Activated CD4-positive, alpha-beta T cell treated with anti-CD3 and anti-CD28 coated beads for 36 hours (primary cell): ENCODE data around the gene RPS8. TPM values are rescaled to one million over a fixed set of nuclear protein-coding genes. Genes with fewer than 3 reads are reported as not detected.
"Not testable (repeated sequence)": the region's sequence is repeated elsewhere in the genome, so short reads cannot be mapped to it uniquely, and the experiment has no call there.

Experiments used
- ATAC-seq: fragments of 200-7000 bp; cut with Tn5 transposase; one replicate; pipeline ENCODE4 v1.10.0; 2021; ENCODE audit warnings: mild to moderate bottlenecking, moderate library complexity
- CTCF ChIA-PET: fragments of 350-600 bp; sonication (Branson Sonifier 250); formaldehyde crosslinking; loops from one replicate; lab custom pipeline; 2021; ENCODE audit warnings: antibody characterized with exemption; lab: Charles Lee
- POLR2A ChIA-PET: fragments of 350-600 bp; sonication (Branson Sonifier 250); formaldehyde crosslinking; loops from one replicate; lab custom pipeline; 2021; ENCODE audit warnings: antibody characterized with exemption, inconsistent platforms; lab: Charles Lee
- DNase-seq: peaks from one replicate; pipeline ENCODE4 v3.0.0-alpha.2; 2020
- H3K27ac Mint-ChIP-seq: one replicate; pipeline ENCODE4 v1.8.0; 2021; ENCODE audit warnings: mixed read lengths
- H3K27me3 Mint-ChIP-seq: one replicate; pipeline ENCODE4 v1.8.0; 2021; ENCODE audit warnings: mixed read lengths
- H3K36me3 Mint-ChIP-seq: one replicate; pipeline ENCODE4 v1.8.0; 2021; ENCODE audit warnings: low read depth, mixed read lengths
- H3K4me1 Mint-ChIP-seq: one replicate; pipeline ENCODE4 v1.8.0; 2021; ENCODE audit warnings: mixed read lengths
- H3K4me3 Mint-ChIP-seq: one replicate; pipeline ENCODE4 v1.8.0; 2021; ENCODE audit warnings: mild to moderate bottlenecking, moderate library complexity, mixed read lengths
- H3K9me3 Mint-ChIP-seq: one replicate; pipeline ENCODE4 v1.8.0; 2021; ENCODE audit warnings: low read depth, mixed read lengths
- intact Hi-C, 2 experiments: fragments of 100-400 bp; cut with DNase I in 1 of 2; cut with micrococcal nuclease in 1 of 2; formaldehyde crosslinking; loops; one replicate each; pipeline versions ENCODE4 v1.14.2 to v1.15.1; 2022 to 2024; cut with DNase I, micrococcal nuclease
- total RNA-seq, 2 experiments: library from RNA; stranded (reverse); gene quantifications; one replicate each; pipeline ENCODE4 v1.2.3, GENCODE V29; 2021

Gene RPS8
- total RNA-seq = 1,000 to 10,000 TPM; 3,005 to 3,275 TPM

DNA sequence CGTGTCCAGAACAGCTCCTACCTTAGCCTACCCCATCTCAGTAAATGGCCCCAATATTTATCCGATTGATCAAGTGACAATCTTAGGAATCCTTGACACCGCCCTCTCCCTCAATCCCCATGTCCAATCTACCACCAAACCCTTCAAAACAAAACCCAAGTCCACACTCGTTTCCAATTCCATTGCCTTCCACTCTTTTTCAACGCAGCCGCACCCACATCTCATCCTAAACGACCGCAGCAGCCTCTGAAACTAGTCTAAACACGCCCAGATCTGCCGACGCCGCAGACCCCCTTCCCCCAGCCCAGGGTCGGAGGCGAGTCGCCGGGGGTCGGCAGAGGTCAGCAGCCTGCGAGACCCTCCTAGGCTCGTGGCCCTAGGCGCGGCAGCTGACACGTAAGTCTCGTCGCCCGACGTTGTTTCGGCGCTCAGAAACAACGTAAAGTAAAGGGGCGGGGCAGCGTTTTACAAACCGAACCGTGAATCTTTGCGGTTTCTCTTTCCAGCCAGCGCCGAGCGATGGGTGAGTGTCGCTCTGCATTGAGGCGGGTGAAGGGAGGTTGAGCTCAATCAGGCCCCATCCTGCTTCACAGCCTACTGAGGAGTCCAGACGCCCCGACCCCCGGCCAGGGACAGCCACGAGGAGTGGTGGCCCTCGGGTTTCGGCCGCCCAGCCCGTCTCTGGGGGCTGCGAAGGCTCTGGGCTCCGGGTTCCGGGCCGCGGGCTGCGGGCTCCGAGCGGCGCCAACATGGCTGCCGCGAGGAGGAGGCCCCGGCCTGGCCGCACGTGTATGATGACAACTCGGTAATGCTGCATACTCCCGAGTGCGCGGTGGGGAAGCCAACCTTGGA is at the start of gene RPS8:
RPS8 (plus strand) TSS at position 463 of the 852 bp plus-strand sequence; CDS start at position 520, 57 bp downstream.
- Mint-ChIP-seq H3K36me3 (peaks cover 51% of the 10 kb centered on the region), H3K4me3 (peak within 1 kb of the TSS; percentile 96), H3K27ac (peak within 1 kb of the TSS; percentile 100), H3K9me3 (no peaks in the 10 kb centered on the region), H3K27me3 (no peaks in the 10 kb centered on the region), H3K4me1 (peaks cover 33% of the 10 kb centered on the region)
- CTCF ChIA-PET = interaction anchor here (0.5 to 2.4 kb wide), 18 partner anchors 9 to 804 kb away, joined by 3 to 13 read pairs (median 4); partner anchors contain the start of genes BEST4, BTBD19, PLK3 and RNU5D-1
- DNase-seq (peak; percentile 94), ATAC-seq (peak; percentile 84)
- intact Hi-C loops = loop anchor here (1.0 to 5.0 kb wide), 11 partner anchors 9 to 747 kb away; partner anchors contain the start of genes KIF2C (in 2 of the 2), RNU5D-1 (in 2 of the 2), EIF2B3 (in 1 of the 2) and MUTYH (in 1 of the 2)
- POLR2A ChIA-PET = interaction anchor here (0.6 to 2.9 kb wide), 17 partner anchors 10 to 809 kb away, joined by 3 to 58 read pairs (median 5); partner anchors contain the start of genes BTBD19, DYNLT4, HECTD3 and MUTYH

DNA sequence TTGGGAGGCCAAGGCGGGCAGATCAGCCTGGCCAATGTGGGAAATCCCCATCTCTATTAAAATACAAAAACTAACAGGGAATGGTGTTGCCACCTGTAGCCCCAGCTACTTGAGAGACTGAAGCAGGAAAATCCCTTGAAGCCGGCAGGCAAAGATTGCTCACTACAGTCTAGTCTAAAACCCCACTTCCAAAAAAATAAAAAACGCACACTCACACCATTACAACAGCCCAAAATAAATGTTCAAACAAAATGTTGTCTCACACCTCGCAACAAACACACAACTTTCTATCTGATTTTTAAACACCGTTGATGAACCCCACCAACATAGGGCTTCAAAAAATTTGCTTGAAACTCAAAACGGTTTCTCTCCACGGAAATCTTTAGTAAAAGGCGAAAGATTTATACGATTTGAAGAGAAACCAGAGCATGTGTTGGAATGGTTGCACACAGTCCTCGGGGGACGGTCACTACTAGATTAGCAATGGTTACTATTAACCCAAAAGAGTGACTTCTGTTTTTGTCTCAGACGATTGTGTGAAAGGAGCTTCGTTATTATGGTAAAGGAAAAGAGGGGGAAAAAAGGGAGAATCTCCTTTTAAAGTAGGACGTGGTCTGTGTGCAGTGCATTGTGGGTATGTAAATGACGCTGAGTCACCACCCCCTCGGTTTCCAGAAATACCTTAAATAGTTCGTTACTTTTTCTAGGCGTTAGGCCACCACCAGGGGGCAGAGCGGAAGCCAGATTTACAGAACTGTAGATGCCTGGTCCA is 44.4 kb upstream of the RPS8 start, which contains the start of gene RNU5D-1:
RNU5D-1 (minus strand) TSS at position 430 of the 772 bp plus-strand sequence.
- peaks cover 3% of the 10 kb centered on the region for H3K36me3 Mint-ChIP-seq
- peak; percentile 85 for ATAC-seq
- CTCF ChIA-PET = interaction anchor here (0.6 to 4.4 kb wide), 28 partner anchors 9 to 575 kb away, joined by 3 to 41 read pairs (median 4); partner anchors contain the start of genes ARMH1, BTBD19, DYNLT4 and EIF2B3
- no peaks in the 10 kb centered on the region for H3K27me3 Mint-ChIP-seq
- POLR2A ChIA-PET = interaction anchor here (0.6 to 18.5 kb wide), 41 partner anchors 7 to 899 kb away, joined by 3 to 675 read pairs (median 5); partner anchors contain the start of genes ARMH1, BTBD19, CCDC163 and DYNLT4
- peaks cover 45% of the 10 kb centered on the region for H3K4me1 Mint-ChIP-seq
- peak; percentile 98 for DNase-seq
- peak within 1 kb of the TSS; percentile 67 for H3K4me3 Mint-ChIP-seq
- no peaks in the 10 kb centered on the region for H3K9me3 Mint-ChIP-seq
- intact Hi-C loops = loop anchor here (1.0 to 10.0 kb wide), 14 partner anchors 8 to 956 kb away; partner anchors contain the start of genes KIF2C (in 2 of the 2), PLK3 (in 2 of the 2), RPS8 (in 2 of the 2) and UROD (in 2 of the 2)
- H3K27ac Mint-ChIP-seq = peak within 1 kb of the TSS; percentile 100

DNA sequence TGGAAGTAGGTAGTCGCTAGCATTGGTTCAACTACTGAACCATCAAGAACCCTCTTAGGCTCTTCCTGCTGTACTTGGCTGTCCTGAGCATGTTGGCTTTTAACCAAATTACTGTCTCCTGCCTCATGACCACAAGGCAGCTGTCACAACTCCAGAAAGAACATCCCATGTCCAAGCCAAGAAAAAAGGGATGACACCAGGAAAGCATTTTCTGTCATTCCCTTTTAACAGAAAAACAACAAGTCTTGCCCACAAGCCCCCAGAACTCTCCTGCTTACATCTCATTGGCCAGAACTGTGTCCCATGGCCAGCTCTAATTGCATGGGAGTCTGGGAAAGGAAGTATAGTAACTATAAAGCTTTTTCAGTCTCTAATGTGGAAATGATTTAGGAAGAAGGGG is 42.0 kb upstream of the RPS8 start:
- Mint-ChIP-seq H3K27me3 (no peaks in the 10 kb centered on the region), H3K4me1 (peaks cover 28% of the 10 kb centered on the region), H3K4me3 (no peak overlapping the region), H3K36me3 (peaks cover 3% of the 10 kb centered on the region), H3K9me3 (no peaks in the 10 kb centered on the region), H3K27ac (no peak overlapping the region)
- ChIA-PET CTCF (interaction anchor here (0.6 to 4.0 kb wide), 5 partner anchors 12 to 76 kb away, joined by 3 to 41 read pairs (median 5); partner anchors contain the start of gene BTBD19), POLR2A (interaction anchor here (0.7 to 18.5 kb wide), 3 partner anchors 12 to 88 kb away, joined by 4 to 675 read pairs (median 580); no protein-coding TSS in a partner anchor)
- intact Hi-C loops = loop anchor here in 1 of 2 experiments (5.0 to 10.0 kb wide), 2 partner anchors 279 to 851 kb away; partner anchors contain the start of genes HECTD3, NASP and UROD
- DNase-seq (no peak), ATAC-seq (no peak)

DNA sequence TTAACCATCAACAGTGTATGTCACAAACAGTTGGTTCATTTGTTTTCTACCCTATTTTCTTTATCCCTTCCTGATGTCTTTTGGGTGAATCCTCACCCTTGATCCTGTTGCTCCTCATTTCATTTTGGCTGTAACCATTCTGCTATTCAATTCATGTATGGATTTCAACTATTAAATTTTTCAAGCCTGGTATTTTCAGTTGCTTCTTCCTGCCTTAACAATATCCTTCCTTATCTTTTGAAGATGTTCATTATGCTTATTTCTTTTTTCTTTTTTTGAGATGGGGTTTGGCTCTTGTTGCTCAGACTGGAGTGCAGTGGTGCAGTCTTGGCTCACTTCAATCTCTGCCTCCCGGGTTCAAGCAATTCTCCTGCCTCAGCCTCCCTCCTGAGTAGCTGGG is 41.6 kb upstream of the RPS8 start:
- Mint-ChIP-seq H3K4me1 (peaks cover 26% of the 10 kb centered on the region), H3K4me3 (no peak overlapping the region), H3K27me3 (no peaks in the 10 kb centered on the region), H3K27ac (no peak overlapping the region), H3K9me3 (no peaks in the 10 kb centered on the region), H3K36me3 (peaks cover 3% of the 10 kb centered on the region)
- intact Hi-C loops = loop anchor here in 1 of 2 experiments (5.0 to 10.0 kb wide), 2 partner anchors 279 to 851 kb away; partner anchors contain the start of genes HECTD3, NASP and UROD
- ATAC-seq (no peak), DNase-seq (no peak)
- POLR2A ChIA-PET = interaction anchor here (0.7 to 18.5 kb wide), 3 partner anchors 12 to 87 kb away, joined by 4 to 675 read pairs (median 580); no protein-coding TSS in a partner anchor
- CTCF ChIA-PET = interaction anchor here (0.6 to 1.4 kb wide), 3 partner anchors 12 to 52 kb away, joined by 3 to 5 read pairs (median 5); no protein-coding TSS in a partner anchor

DNA sequence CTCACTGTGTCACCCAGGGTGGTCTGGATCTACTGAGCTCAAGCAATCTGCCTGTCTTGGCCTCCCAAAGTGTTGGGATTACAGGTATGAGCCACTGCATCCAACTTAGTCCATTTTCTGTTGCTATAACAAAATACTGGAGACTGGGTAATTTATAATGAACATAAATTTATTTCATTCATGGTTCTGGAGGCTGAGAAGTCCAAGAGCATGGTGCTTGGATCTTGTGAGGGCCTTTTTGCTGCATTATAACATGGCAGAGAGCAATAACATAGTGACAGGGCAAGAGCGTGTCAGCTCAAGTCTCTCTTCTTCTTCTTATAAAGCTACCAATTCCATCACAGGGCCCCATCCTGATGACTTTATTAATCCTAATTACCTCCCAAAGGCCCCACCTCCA is 39.3 kb upstream of the RPS8 start:
- ChIA-PET POLR2A (interaction anchor here (1.5 to 2.6 kb wide), 2 partner anchors 15 to 83 kb away, joined by 5 to 17 read pairs; no protein-coding TSS in a partner anchor), CTCF (interaction anchor here (0.6 to 1.5 kb wide), 4 partner anchors 14 to 327 kb away, joined by 3 to 4 read pairs (median 4); no protein-coding TSS in a partner anchor)
- peaks cover 11% of the 10 kb centered on the region for H3K36me3 Mint-ChIP-seq
- DNase-seq (no peak), ATAC-seq (no peak)
- H3K9me3 Mint-ChIP-seq = no peaks in the 10 kb centered on the region
- H3K4me1 Mint-ChIP-seq = peaks cover 28% of the 10 kb centered on the region
- no peaks in the 10 kb centered on the region for H3K27me3 Mint-ChIP-seq
- intact Hi-C loops = loop anchor here in 1 of 2 experiments (10.0 kb wide), 1 partner anchor 849 kb away; the partner anchor contains the start of gene NASP
- H3K27ac Mint-ChIP-seq = no peak overlapping the region
- no peak overlapping the region for H3K4me3 Mint-ChIP-seq

DNA sequence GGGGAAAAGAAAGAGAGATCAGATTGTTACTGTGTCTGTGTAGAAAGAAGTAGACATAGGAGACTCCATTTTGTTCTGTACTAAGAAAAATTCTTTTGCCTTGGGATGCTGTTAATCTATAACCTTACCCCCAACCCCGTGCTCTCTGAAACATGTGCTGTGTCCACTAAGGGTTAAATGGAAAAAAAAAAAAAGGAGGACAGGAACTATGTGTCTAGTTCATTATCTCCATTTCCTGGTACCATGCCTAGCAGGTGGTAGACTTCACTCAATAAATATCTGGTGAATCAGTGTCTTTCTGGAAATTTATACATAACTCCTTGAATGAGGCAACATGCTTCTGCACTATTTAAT is 36.4 kb upstream of the RPS8 start:
- H3K9me3 Mint-ChIP-seq, H3K27me3 Mint-ChIP-seq, CTCF ChIA-PET, DNase-seq: not testable (repeated sequence)
- ATAC-seq = peak; percentile 1
- POLR2A ChIA-PET = interaction anchor here (2.3 kb wide), 1 partner anchor 17 kb away, joined by 12 read pairs; no protein-coding TSS in a partner anchor
- Mint-ChIP-seq H3K4me3 (peak overlapping the region; percentile 98), H3K27ac (peak overlapping the region; percentile 94), H3K36me3 (peaks cover 28% of the 10 kb centered on the region), H3K4me1 (peaks cover 24% of the 10 kb centered on the region)
- intact Hi-C loops = loop anchor here (1.0 to 10.0 kb wide), 15 partner anchors 8 to 846 kb away; partner anchors contain the start of genes RNU5D-1 (in 2 of the 2), RPS8 (in 2 of the 2), ARMH1 (in 1 of the 2) and DYNLT4 (in 1 of the 2)

DNA sequence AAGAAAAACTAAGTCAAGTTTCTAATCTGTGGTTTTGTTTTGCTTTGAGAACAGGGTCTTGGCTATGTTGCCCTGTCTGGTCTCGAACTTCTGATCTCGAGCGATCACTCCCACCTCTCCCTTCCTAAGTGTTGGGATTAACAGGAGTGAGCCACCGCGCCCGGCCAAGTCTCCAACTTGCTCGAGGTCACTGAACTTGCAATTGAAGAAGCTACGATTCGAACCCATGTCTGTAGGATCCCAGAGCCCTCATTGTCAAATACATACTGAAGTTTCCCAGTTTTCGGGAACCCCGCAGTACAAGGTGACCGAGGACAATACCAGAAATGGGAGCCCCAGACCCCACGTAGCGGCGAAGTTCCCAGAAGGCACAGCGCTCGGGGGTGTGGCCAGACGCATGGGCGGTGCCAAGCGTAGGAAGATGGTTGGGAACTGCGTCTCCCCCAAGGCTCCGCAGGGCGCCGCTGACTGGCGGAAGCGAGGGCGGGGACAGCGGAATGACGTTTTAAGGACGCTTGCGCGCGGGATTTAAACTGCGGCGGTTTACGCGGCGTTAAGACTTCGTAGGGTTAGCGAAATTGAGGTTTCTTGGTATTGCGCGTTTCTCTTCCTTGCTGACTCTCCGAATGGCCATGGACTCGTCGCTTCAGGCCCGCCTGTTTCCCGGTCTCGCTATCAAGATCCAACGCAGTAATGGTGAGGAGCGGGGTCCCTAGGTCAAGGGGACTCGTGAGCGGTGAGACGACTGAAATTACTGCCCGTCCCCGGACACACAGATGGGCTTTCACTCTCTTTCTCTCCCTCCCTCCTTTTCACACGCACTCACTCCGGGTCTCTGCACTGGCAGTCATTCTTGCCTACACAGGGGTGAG is 35.8 kb upstream of the RPS8 start, which contains the start of gene KIF2C:
KIF2C (plus strand) TSS at position 531 of the 872 bp plus-strand sequence; CDS start at position 627, 96 bp downstream.
- intact Hi-C loops = loop anchor here (1.0 to 10.0 kb wide), 15 partner anchors 8 to 845 kb away; partner anchors contain the start of genes RNU5D-1 (in 2 of the 2), RPS8 (in 2 of the 2), ARMH1 (in 1 of the 2) and DYNLT4 (in 1 of the 2)
- ChIA-PET POLR2A (interaction anchor here (1.4 to 2.3 kb wide), 4 partner anchors 9 to 80 kb away, joined by 5 to 12 read pairs (median 7); partner anchors contain the start of genes BTBD19 and DYNLT4), CTCF (interaction anchor here (1.2 kb wide), 1 partner anchor 46 kb away, joined by 4 read pairs; no protein-coding TSS in a partner anchor)
- no peaks in the 10 kb centered on the region for H3K9me3 Mint-ChIP-seq
- H3K27ac Mint-ChIP-seq = peak within 1 kb of the TSS; percentile 94
- H3K4me1 Mint-ChIP-seq = peaks cover 26% of the 10 kb centered on the region
- ATAC-seq (peak; percentile 98), DNase-seq (peak; percentile 99)
- peaks cover 34% of the 10 kb centered on the region for H3K36me3 Mint-ChIP-seq
- peak within 1 kb of the TSS; percentile 98 for H3K4me3 Mint-ChIP-seq
- no peaks in the 10 kb centered on the region for H3K27me3 Mint-ChIP-seq

DNA sequence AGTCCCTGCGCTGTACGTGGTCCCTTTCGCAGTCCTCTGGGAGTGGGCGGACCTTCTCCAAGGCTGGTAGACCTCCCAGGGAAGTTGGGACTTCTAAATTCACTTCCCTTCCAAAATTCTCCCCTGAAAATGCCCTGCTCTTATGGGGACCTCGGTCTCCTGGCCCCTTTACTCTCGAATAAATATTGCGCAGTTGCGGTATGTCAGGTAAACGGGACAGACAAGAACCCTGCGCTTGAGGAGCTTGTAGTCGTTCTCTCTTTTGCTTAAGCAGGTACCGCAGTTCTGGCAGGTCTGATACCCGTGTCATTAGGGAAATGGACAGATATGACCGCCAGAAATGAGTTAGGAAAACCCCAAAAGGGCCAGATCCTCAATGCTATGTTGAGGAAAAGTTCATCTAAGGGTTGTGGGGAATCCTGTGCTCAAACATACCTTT is 35.1 kb upstream of the RPS8 start:
- no peaks in the 10 kb centered on the region for H3K27me3 Mint-ChIP-seq

DNA sequence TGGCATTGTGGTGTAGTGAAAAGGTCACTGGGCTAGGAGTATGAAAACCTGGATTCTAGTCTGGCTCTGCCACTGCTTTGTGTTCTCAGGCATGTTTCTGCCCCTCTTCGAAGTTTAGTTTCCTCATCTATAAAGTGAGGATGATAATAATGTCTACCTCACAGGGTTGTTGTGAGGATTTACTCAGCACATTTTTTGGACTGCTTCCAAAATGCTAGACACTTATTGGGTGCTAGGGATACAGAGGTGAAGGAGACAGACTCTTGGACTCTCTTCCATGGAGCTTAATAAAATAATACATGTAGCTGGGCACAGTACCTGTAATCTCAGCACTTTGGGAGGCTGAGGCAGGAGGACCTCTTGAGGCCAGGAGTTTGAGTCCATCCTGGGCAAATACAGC is 32.1 kb upstream of the RPS8 start:
- Mint-ChIP-seq H3K4me1 (peaks cover 26% of the 10 kb centered on the region), H3K4me3 (peak overlapping the region; percentile 43), H3K27me3 (no peaks in the 10 kb centered on the region), H3K27ac (peak overlapping the region; percentile 14), H3K9me3 (no peaks in the 10 kb centered on the region), H3K36me3 (peaks cover 52% of the 10 kb centered on the region)
- ATAC-seq (no peak), DNase-seq (no peak)
- ChIA-PET POLR2A (interaction anchor here (0.5 to 3.5 kb wide), 5 partner anchors 12 to 76 kb away, joined by 5 to 11 read pairs (median 7); no protein-coding TSS in a partner anchor), CTCF (interaction anchor here (0.5 to 1.0 kb wide), 6 partner anchors 13 to 618 kb away, joined by 3 to 6 read pairs (median 3); no protein-coding TSS in a partner anchor)
- intact Hi-C loops = no loop called here

More for the DNA sequence above, 35.1 kb upstream of the RPS8 start:
- no peak for ATAC-seq
- H3K4me1 Mint-ChIP-seq = peaks cover 26% of the 10 kb centered on the region
- H3K27ac Mint-ChIP-seq = peak overlapping the region; percentile 92
- ChIA-PET CTCF (interaction anchor here (0.6 to 2.2 kb wide), 4 partner anchors 9 to 45 kb away, joined by 3 to 15 read pairs (median 4); partner anchors contain the start of genes RNU5D-1 and RPS8), POLR2A (interaction anchor here (1.4 to 2.3 kb wide), 4 partner anchors 10 to 79 kb away, joined by 5 to 12 read pairs (median 7); partner anchors contain the start of genes BTBD19 and DYNLT4)
- H3K9me3 Mint-ChIP-seq = no peaks in the 10 kb centered on the region
- no peak for DNase-seq
- H3K36me3 Mint-ChIP-seq = peaks cover 37% of the 10 kb centered on the region
- intact Hi-C loops = no loop called here
- peak overlapping the region; percentile 98 for H3K4me3 Mint-ChIP-seq
